NT2/D1 (cell line): ENCODE results near the gene PCDHGA4.

Experiments used
- SUZ12 ChIP-seq: IDR thresholded peaks from 2 replicates; pipeline ENCODE4 v1.6.1; 2011; ENCODE audit not compliant: insufficient read length, insufficient read depth; ENCODE audit errors: extremely low read depth
- YY1 ChIP-seq: IDR thresholded peaks from 2 replicates; pipeline ENCODE4 v1.6.1; 2011; ENCODE audit not compliant: insufficient read length, insufficient read depth
- ZNF274 ChIP-seq: IDR thresholded peaks from 2 replicates; pipeline ENCODE4 v1.6.1; 2011; ENCODE audit warnings: mild to moderate bottlenecking, low read depth, low read length

GRCh38 chr5:141326088-141326854 is 28.6 kb upstream of the PCDHGA4 start:
- TF ChIP-seq ZNF274 (no peak), SUZ12 (no peak), YY1 (no peak)
